HUDEP-2 (cell line): ENCODE results near the gene LRBA.
"Not testable (repeated sequence)": the region's sequence is repeated elsewhere in the genome, so short reads cannot be mapped to it uniquely, and the experiment has no call there.

Source experiments
- DNase-seq, 76 experiments: peaks; one replicate each; lab custom pipeline; 2025; ENCODE audit not compliant: unreplicated experiment in 76 of 76; lab: John Stamatoyannopoulos, UW

Gene LRBA

DNA sequence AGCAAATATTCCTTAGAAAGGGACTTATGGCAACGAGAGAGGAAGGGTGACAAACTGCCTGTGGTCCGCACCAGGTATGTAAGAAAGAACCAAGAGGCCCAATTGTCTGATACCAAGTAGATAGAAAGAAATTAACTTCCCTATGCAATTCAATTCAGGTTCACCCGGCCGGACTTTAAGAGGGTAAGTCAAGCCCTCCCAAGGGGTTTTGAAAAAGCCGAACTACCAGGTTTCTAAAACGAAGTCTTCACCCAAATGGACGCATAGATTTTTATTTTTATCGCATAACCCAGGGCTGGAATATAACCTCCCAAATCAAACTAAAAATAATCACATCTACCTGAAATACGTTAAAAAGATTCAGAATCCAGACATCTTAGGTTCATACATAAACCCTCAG is 434.8 kb downstream of the LRBA start:
- DNase-seq: no peak

GRCh38 chr4:150579551-150580234 is 435.4 kb downstream of the LRBA start:
- no peak for DNase-seq

DNA sequence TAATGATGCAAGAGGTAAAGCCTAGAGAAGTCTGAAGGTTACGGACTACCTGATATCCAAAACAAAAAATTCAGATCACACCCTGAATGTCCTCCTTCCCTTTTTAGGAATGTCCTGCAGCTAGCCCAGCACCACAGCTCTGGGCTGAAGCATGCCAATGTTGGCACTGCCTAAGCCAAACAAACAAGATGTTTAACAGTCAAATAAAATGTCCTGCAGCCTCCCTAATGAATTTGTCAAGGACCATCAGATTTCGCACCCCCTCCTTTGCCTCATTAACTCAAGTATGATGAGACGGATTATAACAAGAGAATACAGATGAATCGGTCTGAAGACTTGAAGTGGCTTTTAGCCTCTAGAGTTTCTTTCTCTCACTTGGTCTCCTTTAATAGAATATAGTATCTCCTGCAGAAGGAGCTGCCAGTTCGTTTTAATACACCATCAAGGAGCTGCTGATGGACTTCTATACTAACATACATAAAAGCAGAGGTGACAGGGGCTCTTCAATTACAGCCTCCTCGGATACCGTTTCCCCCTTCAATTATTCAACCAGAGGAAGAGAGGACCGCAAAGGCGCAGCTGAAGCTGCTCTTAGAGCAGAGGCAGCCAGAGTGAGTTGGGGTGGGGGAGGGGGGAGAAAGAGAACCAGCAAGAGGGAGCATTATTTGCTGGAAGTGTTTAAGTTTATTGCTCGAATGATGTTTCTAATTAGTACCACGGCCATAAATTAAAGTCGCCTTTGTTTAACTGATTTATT is 436.2 kb downstream of the LRBA start:
- no peak for DNase-seq

DNA sequence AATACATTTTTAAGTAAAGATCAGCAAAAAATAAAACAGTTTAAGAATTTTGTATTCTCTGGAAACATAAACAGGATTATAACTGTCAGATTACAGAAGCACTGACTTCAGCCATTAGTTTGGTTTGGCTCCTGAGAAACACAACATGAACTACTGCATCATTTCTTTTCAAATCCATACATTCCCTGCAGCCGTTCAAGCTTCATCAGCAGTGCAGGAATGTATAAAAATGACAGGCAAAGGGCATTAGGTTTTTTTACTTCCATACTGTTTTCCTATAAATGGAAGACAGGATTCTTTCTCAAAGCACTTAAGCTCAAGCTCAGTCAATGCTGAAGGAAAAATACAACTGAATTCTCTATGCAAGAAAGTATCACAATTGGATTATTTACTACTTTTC is 437.3 kb downstream of the LRBA start:
- DNase-seq: no peak

GRCh38 chr4:150574678-150575077 is 440.4 kb downstream of the LRBA start:
- DNase-seq: no peak

DNA sequence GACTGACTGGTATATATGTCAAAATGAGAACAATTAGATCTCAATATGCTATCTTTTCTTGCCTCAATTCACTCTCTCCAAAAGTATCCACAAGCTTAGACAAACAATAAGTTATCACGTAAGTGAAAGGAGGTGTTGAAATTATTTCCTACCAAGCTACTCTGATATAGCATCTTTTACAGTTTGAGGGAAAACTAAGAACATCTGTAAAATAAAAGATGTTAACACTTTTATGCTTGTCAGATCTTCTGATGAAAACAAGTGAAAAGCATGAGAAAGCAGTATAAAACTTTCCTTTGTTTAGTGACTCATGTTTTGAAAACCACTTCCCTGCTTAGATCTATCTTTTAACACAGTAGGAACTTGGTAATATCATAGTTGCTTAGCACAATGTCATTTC is 441.6 kb downstream of the LRBA start:
- peak in 1 of 76 experiments; percentile 22 for DNase-seq

DNA sequence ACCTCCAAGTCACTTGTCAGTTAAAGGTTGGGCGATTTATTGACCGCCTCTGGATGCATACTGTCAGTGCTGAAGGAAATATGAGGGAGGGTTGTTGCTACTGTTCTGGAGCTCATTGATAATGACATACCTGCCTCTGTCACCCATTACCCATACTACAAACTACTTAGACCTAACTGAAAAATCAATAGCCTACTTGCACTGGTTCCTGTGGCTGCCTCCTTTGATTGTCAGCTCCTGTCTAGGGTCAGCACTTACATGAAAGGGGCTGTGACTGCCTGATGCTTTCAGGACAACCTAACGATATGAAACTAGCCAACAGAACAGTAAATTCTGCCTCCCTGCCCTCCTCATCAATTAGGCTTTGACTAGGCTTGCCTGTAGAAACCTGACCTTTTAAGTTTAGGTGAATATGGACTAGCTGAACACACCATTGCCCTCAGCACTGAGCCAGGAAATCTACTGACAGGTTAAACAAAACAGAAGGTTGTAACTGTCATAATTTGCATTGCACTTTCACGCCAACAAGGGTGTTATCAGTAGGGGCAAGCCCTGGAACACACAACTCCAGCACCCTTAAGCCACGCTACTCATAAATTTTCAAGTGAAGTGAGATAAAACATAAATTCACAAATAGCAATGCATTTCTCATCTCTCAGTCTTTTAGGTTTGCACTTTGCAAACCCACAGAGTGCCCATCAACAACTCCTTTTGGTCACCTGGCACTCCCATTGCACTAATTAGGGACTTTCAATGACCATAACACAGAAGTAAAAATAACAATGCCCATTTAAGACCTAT is 442.2 kb downstream of the LRBA start:
- peak in 20 of 76 experiments; percentile 1 to 38 (median 10) for DNase-seq

DNA sequence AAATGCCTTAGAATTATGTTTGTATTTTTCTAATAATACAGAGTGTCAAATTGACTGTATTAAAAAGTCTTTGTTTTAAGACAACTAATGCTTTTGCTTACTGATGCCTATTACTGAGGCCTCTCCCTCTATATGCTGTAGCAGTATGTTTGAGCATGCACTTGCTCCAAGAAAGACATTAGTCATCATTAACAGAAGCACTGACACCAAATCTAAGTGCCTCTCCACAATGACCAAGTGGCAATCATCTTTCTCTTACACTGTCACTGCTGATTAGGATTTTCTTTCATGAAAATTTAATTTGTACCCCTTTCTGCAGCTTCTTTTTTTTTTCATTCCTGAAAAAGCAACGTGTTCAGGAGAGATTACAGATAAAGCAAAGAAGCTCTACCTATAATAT is 444.2 kb downstream of the LRBA start:
- DNase-seq: peak in 3 of 76 experiments; percentile 1 to 25 (median 2)

DNA sequence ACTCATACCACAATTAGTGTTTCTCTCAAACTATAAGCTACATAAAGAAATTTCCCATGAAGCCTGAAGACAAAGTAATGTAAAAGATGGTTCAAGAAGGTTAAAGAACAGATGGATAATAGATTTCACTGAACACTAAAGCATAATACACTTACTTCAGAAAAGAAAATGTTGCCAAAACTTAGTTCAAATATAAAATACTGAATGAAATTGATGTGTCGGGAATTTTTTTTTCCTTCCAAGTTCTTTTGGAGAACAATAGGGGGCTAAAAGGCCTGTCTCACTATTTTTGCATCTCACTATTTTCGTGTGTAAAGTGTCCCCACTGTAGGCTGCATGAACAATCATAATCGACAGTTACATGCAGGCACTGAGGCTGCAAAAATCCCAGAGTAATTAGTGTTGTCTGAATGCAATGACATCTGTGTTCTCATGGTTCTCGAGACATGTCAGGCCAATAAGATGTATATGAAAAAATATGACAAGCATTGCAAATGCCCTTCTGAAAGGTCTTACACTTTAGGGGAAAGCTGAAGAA is 445.0 kb downstream of the LRBA start:
- no peak for DNase-seq

GRCh38 chr4:150569384-150569987 is 445.6 kb downstream of the LRBA start:
- DNase-seq: no peak

- no peak for DNase-seq
Observed at GRCh38 chr4:150567070-150567469, 448.0 kb downstream of the LRBA start.

GRCh38 chr4:150564967-150565366 is 450.1 kb downstream of the LRBA start:
- not testable (repeated sequence) for DNase-seq

GRCh38 chr4:150562751-150563150 is 452.3 kb downstream of the LRBA start:
- DNase-seq: no peak

DNA sequence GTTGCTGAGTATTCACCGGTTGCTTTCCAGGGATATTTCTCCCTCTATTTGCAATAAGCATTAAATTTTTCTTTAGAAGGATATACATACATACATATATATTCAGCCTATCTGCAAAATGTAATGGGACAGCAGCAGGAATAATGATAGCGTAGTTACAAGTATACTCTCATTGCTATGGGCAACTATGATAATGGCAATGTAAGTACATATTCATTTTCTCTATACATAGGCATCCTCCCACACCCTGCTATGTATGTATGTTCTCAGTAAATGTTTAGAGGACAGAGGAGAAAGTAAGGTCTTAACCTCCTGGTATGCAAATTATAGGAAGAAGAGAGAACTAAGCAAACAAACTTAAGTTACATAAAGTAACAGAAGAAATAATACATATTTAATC is 452.8 kb downstream of the LRBA start:
- no peak for DNase-seq

GRCh38 chr4:150561143-150561737 is 453.8 kb downstream of the LRBA start:
- no peak for DNase-seq

DNA sequence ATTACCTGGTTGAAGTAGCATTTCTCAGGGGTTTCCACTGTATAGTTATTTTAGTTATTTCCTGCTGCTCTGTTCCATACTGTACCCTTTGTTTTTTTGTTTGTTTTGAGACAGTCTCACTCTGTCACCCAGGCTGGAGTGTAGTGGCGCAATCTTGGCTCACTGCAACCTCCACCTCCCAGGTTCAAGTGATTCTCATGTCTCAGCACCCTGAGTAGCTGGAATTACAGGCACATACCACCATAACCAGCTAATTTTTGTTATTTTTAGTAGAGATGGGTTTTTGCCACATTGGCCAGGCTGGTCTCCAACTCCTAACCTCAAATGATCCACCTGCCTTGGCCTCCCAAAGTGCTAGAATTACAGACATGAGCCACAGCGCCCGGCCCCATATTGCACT is 457.3 kb downstream of the LRBA start:
- DNase-seq: not testable (repeated sequence)

- no peak for DNase-seq
Observed at GRCh38 chr4:150547154-150547838, 467.8 kb downstream of the LRBA start.

- DNase-seq: no peak
Observed at GRCh38 chr4:150546286-150546685, 468.8 kb downstream of the LRBA start.

DNA sequence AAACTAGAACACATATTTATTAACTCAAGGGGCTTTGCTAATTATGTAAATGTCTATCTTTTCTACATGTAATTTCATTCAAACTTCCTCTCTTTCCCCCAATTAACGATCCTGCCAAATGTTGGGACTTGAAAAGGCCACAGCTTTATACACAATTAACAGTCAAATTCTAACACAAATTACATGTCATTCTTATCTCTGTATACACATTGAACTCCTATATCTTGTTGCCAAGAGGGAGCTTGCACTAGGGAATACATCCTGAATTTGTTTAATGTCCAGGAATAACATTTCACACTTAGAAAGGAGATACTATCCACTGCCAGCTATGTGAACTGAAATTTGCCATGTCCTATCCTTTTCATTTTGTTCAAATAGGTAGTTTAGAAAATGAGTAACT is 472.0 kb downstream of the LRBA start:
- DNase-seq: no peak

DNA sequence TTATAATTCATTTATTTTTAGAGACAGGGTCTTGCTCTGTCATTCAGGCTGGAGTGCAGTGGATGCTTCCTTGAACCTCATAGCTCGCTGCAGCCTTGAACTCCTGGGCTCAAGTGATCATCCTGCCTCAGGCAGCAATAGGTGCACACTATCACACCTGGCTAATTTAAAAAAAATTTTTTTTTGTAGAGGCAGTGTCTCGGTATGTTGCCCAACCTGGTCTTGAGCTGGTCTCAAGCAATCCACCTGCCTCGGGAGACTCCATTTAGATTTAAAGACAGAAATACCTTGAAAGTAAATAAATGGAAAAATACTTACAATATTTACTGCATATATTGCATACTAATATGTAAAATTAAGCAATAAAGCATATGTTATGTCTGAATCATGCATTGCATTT is 473.4 kb downstream of the LRBA start:
- DNase-seq: no peak
